ENCODE measurements around the gene KRTAP4-8. TPM values are rescaled to one million over a fixed set of nuclear protein-coding genes. Genes with fewer than 3 reads are reported as not detected.
"Not testable (repeated sequence)": the region's sequence is repeated elsewhere in the genome, so short reads cannot be mapped to it uniquely, and the experiment has no call there.

Gene KRTAP4-8
- total and polyA plus RNA-seq, 5 donors, result not detected

GRCh38 chr17:41105347-41105746 is 7.4 kb upstream of the KRTAP4-8 start, which contains the start of gene KRTAP4-9:
TSS of gene KRTAP4-9 (plus strand) at chr17:41105389. CDS start at chr17:41105389, 0 bp downstream.
- DNase-seq; H3K27me3 ChIP-seq (ENCODE audit: control insufficient read depth, insufficient read depth); H3K27ac ChIP-seq (ENCODE audit: low read length); intact Hi-C loops (cut with DNase I); H3K4me3 ChIP-seq (ENCODE audit: low read length); H3K9me3 ChIP-seq (ENCODE audit: control insufficient read depth, low read length); ATAC-seq; H3K4me1 ChIP-seq (ENCODE audit: control insufficient read depth, insufficient read depth, low read length): not testable (repeated sequence)
- 70% methylated on average over 10 of the region's 10 CpGs for WGBS

GRCh38 chr17:41104386-41105038 is 6.6 kb upstream of the KRTAP4-8 start:
- H3K27ac ChIP-seq (ENCODE audit: low read length); ATAC-seq; H3K9me3 ChIP-seq (ENCODE audit: control insufficient read depth, low read length); intact Hi-C loops (cut with DNase I); H3K4me1 ChIP-seq (ENCODE audit: control insufficient read depth, insufficient read depth, low read length); H3K27me3 ChIP-seq (ENCODE audit: control insufficient read depth, insufficient read depth); DNase-seq; H3K4me3 ChIP-seq (ENCODE audit: low read length): not testable (repeated sequence)
- WGBS, result 67% methylated on average over 2 of the region's 2 CpGs

GRCh38 chr17:41103896-41104295 is 6.0 kb upstream of the KRTAP4-8 start:
- intact Hi-C loops (cut with DNase I), result no loop called here
- Histone ChIP-seq H3K27me3 (ENCODE audit: control insufficient read depth, insufficient read depth) (no peaks in the 10 kb centered on the region), H3K4me1 (ENCODE audit: control insufficient read depth, insufficient read depth, low read length) (no peaks in the 10 kb centered on the region), H3K27ac (ENCODE audit: low read length) (no peak overlapping the region), H3K9me3 (ENCODE audit: control insufficient read depth, low read length) (no peaks in the 10 kb centered on the region), H3K4me3 (ENCODE audit: low read length) (no peak overlapping the region)
- DNase-seq (no peak), ATAC-seq (no peak)
- 91% methylated on average over 1 of the region's 1 CpG for WGBS

GRCh38 chr17:41101586-41102259 is 3.8 kb upstream of the KRTAP4-8 start, which contains the start of gene KRTAP4-16:
TSS of gene KRTAP4-16 (minus strand) at chr17:41102209. CDS start at chr17:41102209, 0 bp downstream.
- Histone ChIP-seq H3K9me3 (ENCODE audit: control insufficient read depth, low read length) (no peaks in the 10 kb centered on the region), H3K27me3 (ENCODE audit: control insufficient read depth, insufficient read depth) (no peaks in the 10 kb centered on the region), H3K4me1 (ENCODE audit: control insufficient read depth, insufficient read depth, low read length) (no peaks in the 10 kb centered on the region), H3K27ac (ENCODE audit: low read length) (no peak within 1 kb of the TSS), H3K4me3 (ENCODE audit: low read length) (no peak within 1 kb of the TSS)
- WGBS, result 45% methylated on average over 10 of the region's 10 CpGs
- intact Hi-C loops (cut with DNase I), result no loop called here
- ATAC-seq, result no peak
- no peak for DNase-seq

- H3K27ac ChIP-seq (ENCODE audit: low read length); H3K4me3 ChIP-seq (ENCODE audit: low read length); H3K9me3 ChIP-seq (ENCODE audit: control insufficient read depth, low read length); ATAC-seq; intact Hi-C loops (cut with DNase I); DNase-seq; H3K27me3 ChIP-seq (ENCODE audit: control insufficient read depth, insufficient read depth); H3K4me1 ChIP-seq (ENCODE audit: control insufficient read depth, insufficient read depth, low read length): not testable (repeated sequence)
- 48% methylated on average over 7 of the region's 7 CpGs for WGBS
Observed at GRCh38 chr17:41099682-41100480, 1.9 kb upstream of the KRTAP4-8 start.

- no peaks in the 10 kb centered on the region for H3K4me1 ChIP-seq (ENCODE audit: control insufficient read depth, insufficient read depth, low read length)
- intact Hi-C loops (cut with DNase I), result no loop called here
- H3K4me3 ChIP-seq (ENCODE audit: low read length), result no peak overlapping the region
- H3K27ac ChIP-seq (ENCODE audit: low read length), result no peak overlapping the region
- H3K27me3 ChIP-seq (ENCODE audit: control insufficient read depth, insufficient read depth), result no peaks in the 10 kb centered on the region
- WGBS, result 81% methylated on average over 6 of the region's 6 CpGs
- no peaks in the 10 kb centered on the region for H3K9me3 ChIP-seq (ENCODE audit: control insufficient read depth, low read length)
- DNase-seq (no peak), ATAC-seq (no peak)
Observed at GRCh38 chr17:41098481-41098880, 539 bp upstream of the KRTAP4-8 start.

- Histone ChIP-seq H3K9me3 (ENCODE audit: control insufficient read depth, low read length) (no peaks in the 10 kb centered on the region), H3K27me3 (ENCODE audit: control insufficient read depth, insufficient read depth) (no peaks in the 10 kb centered on the region), H3K4me1 (ENCODE audit: control insufficient read depth, insufficient read depth, low read length) (no peaks in the 10 kb centered on the region), H3K4me3 (ENCODE audit: low read length) (no peak overlapping the region), H3K27ac (ENCODE audit: low read length) (no peak overlapping the region)
- WGBS, result 74% methylated on average over 7 of the region's 7 CpGs
- no peak for ATAC-seq
- DNase-seq, result no peak
- intact Hi-C loops (cut with DNase I), result no loop called here
Observed at GRCh38 chr17:41096055-41096454, 1.9 kb downstream of the KRTAP4-8 start.

- H3K27me3 ChIP-seq (ENCODE audit: control insufficient read depth, insufficient read depth); ATAC-seq; intact Hi-C loops (cut with DNase I); H3K4me3 ChIP-seq (ENCODE audit: low read length); H3K4me1 ChIP-seq (ENCODE audit: control insufficient read depth, insufficient read depth, low read length); DNase-seq; H3K9me3 ChIP-seq (ENCODE audit: control insufficient read depth, low read length); H3K27ac ChIP-seq (ENCODE audit: low read length): not testable (repeated sequence)
- 63% methylated on average over 4 of the region's 4 CpGs for WGBS
Observed at GRCh38 chr17:41088760-41089352, 9.1 kb downstream of the KRTAP4-8 start.

- H3K4me1 ChIP-seq (ENCODE audit: control insufficient read depth, insufficient read depth, low read length); DNase-seq; H3K27me3 ChIP-seq (ENCODE audit: control insufficient read depth, insufficient read depth); ATAC-seq; H3K9me3 ChIP-seq (ENCODE audit: control insufficient read depth, low read length); H3K27ac ChIP-seq (ENCODE audit: low read length); H3K4me3 ChIP-seq (ENCODE audit: low read length); intact Hi-C loops (cut with DNase I): not testable (repeated sequence)
- 77% methylated on average over 14 of the region's 14 CpGs for WGBS
Observed at GRCh38 chr17:41084100-41084856, 13.7 kb downstream of the KRTAP4-8 start, which contains the start of gene KRTAP4-7. TSS of gene KRTAP4-7 (plus strand) at chr17:41084150. CDS start at chr17:41084207, 57 bp downstream.

- H3K9me3 ChIP-seq (ENCODE audit: control insufficient read depth, low read length); DNase-seq; intact Hi-C loops (cut with DNase I); H3K4me1 ChIP-seq (ENCODE audit: control insufficient read depth, insufficient read depth, low read length); H3K4me3 ChIP-seq (ENCODE audit: low read length); H3K27ac ChIP-seq (ENCODE audit: low read length); ATAC-seq; H3K27me3 ChIP-seq (ENCODE audit: control insufficient read depth, insufficient read depth): not testable (repeated sequence)
- 72% methylated on average over 2 of the region's 2 CpGs for WGBS
Observed at GRCh38 chr17:41083427-41083826, 14.5 kb downstream of the KRTAP4-8 start.
